GM03348 (cell line): Measurements from ENCODE around the gene NR1H4.
"Not testable (repeated sequence)": the region's sequence is repeated elsewhere in the genome, so short reads cannot be mapped to it uniquely, and the experiment has no call there.

Experiments used
- DNase-seq: peaks from one replicate; pipeline ENCODE4 v3.0.0; 2012; ENCODE audit warnings: low spot score

The NR1H4 gene

DNA sequence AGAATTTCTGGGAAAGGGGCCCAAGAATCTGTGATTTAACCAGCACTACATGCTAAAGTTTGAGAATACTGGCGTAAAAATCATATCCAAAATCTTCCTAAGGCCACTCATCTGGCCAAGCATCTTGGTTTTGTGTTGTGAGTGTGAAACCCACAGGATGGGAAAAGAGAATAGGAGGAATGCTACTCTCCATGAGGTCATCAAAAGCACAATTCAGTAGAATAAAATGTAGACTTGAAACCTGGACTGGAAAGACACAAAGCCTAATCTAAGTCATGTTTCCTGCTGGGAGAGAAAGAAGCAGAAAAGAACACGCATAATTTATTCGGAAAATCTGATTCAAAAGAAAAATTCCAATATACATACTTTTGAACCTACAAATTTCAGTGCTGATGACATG lies 42.3 kb downstream of the NR1H4 start:
- no peak for DNase-seq

- DNase-seq, result no peak
Measured at GRCh38 chr12:100518376-100518775, 44.7 kb downstream of the NR1H4 start.

- DNase-seq, result no peak
Measured at GRCh38 chr12:100520048-100520769, 46.5 kb downstream of the NR1H4 start.

DNA sequence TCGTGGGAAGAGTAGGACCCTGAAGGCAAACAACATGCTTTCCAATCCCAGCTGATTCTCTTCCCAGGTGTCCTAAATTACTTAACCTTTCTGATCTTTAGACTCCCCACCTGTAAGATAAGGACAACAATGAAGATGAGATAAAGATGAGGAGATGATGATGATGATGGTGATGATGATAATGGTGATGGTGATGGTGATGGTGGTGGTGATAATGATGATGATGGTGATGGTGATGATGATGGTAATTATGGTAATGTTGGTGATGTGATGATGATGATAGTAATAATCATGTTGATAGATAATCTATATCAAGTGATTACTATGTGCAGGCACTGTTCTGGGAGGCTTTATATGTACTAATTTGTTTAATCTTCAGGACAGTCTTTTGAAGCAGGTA lies 48.3 kb downstream of the NR1H4 start:
- no peak for DNase-seq

DNA sequence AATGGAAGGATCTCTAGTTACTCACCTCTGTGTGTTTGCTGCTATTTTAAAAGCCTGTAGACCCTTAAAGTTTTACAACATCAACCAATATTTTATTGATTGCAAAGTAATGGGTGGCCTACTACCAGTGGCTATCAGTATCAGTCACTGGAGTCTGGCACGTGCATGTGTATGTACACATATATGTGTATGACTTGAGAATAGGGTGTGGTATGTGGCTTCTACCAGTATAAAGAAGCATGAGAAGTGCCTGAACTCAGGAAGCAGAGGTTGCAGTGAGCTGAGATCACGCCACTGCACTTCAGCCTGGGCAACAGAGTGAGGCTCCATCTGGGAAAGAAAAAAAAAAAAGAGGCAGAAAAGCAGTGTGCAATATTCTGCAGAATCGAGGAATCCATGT lies 54.4 kb downstream of the NR1H4 start:
- DNase-seq, result no peak

DNA sequence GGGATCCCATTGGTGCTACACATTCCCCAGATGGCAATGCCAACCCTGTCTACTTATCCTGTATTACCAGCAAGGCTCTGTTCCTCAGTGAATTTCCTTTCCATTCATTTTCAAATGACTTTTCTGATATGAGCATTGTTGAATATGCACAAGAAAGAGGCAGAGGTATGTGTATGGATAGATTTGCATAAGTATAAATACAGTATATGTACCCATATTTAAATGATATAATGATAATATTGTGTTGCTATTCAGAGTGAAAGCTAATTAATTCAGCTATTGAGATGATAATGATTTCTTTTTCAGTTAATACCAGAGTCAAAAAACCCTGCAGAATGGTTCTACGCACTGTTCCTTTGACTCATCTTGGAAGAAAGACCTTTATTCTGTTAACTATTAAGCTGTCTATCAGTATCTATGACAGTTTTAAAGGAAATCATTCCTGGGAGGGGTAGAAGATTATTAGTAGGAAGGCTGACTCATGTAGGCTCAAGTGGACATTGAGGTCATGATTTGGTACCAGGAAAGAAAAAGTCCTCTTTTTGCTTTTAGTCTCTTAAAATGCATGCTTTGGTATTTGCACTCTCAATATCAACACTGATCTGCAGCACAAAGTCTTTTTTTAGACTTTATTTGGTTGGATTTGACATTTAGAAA lies 54.9 kb downstream of the NR1H4 start:
- no peak for DNase-seq

DNA sequence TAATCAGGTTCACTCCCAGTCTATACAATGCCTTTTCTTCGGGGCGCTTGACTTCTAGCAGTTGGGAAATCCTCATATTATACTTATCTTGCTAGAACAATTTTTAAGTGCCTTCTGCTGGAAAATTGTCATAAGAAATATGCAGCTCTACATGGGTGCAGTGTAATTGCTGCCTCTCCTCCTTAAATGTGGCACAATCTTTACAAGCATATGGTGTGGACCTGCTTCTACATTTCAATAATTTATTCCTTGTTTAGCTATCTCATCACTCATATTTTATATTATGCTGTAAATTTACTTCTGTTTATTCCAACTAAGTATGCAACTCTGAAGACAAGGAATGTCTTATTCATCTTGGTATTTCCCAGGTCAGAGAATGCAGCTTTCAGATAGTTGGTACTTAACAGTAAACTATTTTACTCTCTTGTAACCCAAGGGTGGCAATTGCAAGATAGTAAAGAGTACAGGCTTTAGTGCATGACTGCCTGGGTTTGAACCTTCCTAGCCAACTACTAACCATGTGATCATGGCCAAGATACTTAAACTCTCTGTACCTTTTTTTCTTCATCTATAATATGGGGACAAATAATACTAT lies 56.2 kb downstream of the NR1H4 start:
- DNase-seq, result no peak

- DNase-seq, result no peak
Measured at GRCh38 chr12:100533376-100533775, 59.7 kb downstream of the NR1H4 start.

- DNase-seq, result no peak
Measured at GRCh38 chr12:100534625-100535227, 61.1 kb downstream of the NR1H4 start.

- peak; percentile 29 for DNase-seq
Measured at GRCh38 chr12:100539202-100539601, 65.5 kb downstream of the NR1H4 start.

DNA sequence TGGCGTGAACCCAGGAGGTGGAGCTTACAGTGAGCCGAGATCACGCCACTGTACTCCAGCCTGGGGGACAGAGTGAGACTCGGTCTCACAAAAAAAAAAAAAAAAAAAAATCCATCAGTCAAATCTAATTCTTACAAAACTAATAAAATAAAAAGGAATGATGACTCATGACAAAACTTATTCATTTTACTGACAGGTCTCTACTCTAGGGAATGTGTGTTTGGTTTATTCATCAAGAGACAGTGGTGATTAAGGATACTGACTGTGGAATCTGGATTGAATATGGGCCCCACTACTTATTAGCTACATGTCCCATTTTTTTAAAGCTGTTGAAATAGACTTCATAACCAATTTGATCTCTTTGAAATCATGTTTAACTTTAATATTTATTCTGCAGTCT lies 70.5 kb downstream of the NR1H4 start:
- DNase-seq, result no peak

- no peak for DNase-seq
Measured at GRCh38 chr12:100545092-100545491, 71.4 kb downstream of the NR1H4 start.

DNA sequence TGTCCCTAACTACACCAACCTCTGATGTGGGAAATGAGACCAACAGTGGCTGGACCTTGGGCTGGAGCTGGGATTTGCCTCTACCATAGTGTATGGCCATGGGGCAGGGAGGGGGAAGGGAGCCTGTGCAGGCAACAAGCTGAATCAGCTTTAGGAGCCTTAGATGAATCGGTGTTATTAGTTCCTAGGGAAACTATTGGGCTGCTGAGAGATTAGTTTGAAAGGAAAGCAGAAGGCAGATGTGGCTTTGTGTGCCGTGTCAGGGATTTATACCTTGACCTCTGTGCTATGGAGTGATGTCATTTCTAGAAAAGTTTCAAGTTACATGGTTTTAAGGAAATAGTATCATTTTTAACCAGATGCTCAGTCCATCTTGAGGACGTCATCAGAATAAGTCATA lies 80.3 kb downstream of the NR1H4 start:
- no peak for DNase-seq

DNA sequence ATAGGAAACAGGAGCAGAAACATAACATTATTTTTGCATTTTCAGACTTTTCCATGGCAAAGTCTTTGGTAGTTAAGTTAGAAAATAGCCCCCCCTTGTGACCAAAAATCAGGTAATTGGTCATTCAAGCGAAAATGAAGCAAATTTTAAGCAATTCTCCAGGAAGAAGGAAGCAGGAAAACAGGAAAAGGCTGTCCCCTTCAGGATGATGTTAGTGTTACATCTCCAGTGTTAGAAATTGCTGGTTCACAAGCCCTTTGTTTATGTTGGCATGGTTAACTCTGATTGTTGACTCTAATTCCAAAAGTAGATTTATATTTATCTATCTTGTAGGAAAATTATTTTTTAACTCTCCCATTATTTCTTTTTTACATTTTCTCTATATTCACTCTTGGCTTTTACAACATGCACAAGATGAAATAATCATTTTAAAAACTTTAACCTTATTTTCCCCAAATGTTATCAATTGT lies 81.0 kb downstream of the NR1H4 start:
- DNase-seq, result peak; percentile 82

DNA sequence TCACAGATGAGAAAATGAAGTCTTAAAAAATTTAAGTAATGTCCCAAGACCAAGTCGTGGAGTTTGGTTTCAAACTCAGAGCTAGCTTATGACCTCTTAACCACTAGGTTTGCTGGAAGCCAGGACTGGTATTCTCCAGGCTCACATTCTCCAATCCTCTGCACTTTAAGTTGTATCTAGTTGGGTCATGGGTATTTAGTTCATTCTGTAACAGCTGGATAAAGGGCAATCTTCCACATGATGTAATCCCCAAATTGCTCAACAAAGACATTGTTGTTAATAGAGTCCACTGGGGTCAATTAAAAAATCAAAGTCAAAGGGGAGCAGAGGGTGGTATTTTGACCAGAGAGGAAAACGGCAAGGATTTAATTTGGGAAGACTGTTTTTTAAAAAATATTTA lies 82.1 kb downstream of the NR1H4 start:
- no peak for DNase-seq

GRCh38 chr12:100557357-100557756 lies 83.7 kb downstream of the NR1H4 start:
- no peak for DNase-seq

DNA sequence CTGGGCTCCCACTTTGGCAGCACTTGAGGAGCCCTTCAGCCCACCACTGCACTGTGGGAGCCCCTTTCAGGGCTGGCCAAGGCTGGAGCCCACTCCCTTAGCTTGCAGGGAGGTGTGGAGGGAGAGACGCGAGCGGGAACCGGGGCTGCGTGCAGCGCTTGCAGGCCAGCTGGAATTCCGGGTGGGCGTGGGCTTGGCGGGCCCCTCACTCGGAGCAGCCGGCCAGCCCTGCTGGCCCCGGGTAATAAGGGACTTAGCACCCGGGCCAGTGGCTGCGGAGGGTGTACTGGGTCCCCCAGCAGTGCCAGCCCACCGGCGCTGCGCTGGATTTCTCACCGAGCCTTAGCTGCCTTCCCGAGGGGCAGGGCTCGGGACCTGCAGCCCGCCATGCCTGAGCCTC lies 85.6 kb downstream of the NR1H4 start:
- not testable (repeated sequence) for DNase-seq

- DNase-seq, result no peak
Measured at GRCh38 chr12:100564090-100564489, 90.4 kb downstream of the NR1H4 start.

- no peak for DNase-seq
Measured at GRCh38 chr12:100564905-100565467, 91.3 kb downstream of the NR1H4 start.

DNA sequence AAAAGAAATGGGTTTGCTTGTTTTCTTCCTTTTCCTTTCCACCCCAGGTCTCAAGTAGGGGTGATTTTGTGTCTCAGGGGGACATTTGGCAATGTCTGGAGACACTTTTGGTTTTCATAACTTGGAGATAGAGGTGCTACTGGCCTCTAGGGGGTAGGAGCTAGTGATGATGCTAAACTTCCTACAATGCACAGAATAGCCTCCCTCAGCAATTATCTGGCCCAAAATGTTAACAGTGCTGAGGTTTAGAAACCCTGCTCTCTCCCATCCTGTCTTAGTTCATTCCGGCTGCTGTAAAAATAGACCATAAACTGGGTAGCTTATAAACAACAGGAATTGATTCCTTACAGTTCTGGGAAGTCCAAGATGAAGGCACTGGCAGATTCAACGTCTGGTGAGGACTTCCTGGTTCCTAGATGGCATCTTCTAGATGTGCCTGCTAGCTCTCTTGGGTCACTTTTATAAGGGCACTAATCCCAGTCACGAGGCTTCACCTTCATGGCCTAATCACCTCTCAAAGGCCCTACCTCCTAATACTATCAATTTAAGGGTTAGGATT lies 92.4 kb downstream of the NR1H4 start:
- DNase-seq, result no peak

DNA sequence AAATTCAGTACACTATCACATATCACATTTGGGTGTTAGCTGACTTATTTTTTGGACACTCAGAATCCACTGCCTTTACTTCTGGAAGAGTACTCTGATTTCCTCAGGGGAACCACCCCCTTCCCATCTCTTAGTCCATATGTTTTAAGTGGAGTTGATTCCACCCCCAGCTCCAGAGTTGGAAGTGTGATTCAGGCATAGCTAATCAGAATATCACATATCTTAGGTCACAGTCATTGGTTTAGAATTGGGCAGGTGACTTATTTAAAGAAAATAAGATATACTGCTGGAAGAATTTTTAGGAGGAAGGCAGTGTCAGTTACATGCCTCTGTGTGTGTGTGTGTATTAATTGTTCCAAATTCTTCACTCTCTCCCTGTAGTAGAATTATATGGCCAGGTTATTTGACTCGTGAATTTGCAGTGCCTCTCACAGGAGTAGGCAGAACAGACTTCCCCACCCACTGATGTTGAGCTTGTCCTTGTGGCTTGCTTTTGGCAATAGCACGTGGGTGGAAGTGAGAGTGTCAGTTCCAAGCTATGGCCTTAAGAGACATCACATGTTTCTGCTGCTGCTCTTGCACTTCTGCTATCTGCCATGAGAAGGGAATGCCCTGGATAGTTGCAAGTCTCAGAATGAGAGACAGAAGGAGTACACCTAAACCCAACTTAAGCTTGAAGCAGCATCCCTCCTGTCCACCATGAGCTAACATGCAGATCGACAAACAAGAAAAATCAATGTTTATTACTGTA lies 93.4 kb downstream of the NR1H4 start:
- DNase-seq, result no peak

GRCh38 chr12:100567945-100568344 lies 94.3 kb downstream of the NR1H4 start:
- DNase-seq, result no peak
